Activated T-helper 9 cell treated with anti-CD3 and anti-CD28 coated beads, Interleukin-2, amount 50 U/mL, for 16 hours (primary cell): ENCODE data around the gene IL17RA.

Experiments
- DNase-seq: peaks from one replicate; pipeline ENCODE4 v3.0.0-alpha.2; 2020; ENCODE audit warnings: low read depth

Gene IL17RA

GRCh38 chr22:17083255-17083654 lies 1.5 kb upstream of the IL17RA start:
- no peak for DNase-seq

GRCh38 chr22:17083811-17084441 lies 874 bp upstream of the IL17RA start:
- DNase-seq = no peak

- DNase-seq = peak; percentile 27
Measured at GRCh38 chr22:17085277-17086181, 729 bp downstream of the IL17RA start.

- DNase-seq = no peak
Measured at GRCh38 chr22:17086296-17086695, 1.5 kb downstream of the IL17RA start.

GRCh38 chr22:17086788-17087497 lies 2.1 kb downstream of the IL17RA start:
- no peak for DNase-seq

DNA sequence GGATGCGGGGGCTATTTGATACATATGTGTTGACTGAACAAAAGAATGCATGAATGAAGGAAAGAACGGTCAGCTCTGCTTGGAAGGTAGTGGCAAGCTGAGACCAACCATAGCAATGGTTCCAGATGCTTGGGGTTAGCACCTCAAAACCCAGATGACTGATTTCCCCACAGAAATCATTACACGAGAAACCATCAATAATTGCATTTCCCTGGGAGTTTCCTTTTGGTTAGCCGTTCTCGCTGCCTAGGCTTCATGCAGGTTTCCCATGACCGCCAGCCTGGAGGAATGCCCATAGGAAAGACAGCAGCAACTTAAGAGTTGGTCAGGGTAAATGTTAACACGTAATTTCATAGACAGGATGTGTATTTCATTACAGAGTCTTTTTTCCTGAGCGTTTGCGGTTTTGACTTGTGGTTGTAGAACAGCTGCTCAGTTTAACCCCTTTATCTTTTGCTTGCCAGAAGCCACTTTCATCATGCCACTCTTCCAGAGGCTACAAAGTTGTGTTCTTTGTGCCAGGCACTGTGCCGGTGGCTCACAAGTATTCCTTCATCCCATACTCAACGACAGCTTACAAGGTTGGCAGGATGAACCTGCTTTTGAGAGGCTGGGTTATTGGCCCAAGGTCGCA lies 2.8 kb downstream of the IL17RA start:
- no peak for DNase-seq

- no peak for DNase-seq
Measured at GRCh38 chr22:17090550-17090949, 5.8 kb downstream of the IL17RA start.

DNA sequence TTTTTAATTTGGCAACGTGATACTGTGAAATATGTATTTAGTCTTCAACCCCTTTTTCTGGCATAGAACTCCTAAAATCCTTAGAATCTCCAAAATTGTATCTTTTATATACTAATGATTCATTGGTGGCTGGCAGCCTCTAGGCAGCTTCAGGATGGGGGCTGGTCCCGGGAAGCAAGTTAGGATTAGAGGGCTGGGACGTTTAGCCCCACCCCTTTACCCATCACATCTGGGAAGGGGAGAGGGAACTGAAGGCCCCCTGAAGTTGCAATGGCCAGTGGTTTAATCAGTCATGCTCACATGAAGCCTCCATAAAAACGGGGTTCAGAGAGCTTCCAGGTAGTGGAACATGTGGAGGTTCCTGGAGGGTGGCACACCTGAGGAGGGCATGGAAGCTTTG lies 7.1 kb downstream of the IL17RA start:
- DNase-seq = no peak

DNA sequence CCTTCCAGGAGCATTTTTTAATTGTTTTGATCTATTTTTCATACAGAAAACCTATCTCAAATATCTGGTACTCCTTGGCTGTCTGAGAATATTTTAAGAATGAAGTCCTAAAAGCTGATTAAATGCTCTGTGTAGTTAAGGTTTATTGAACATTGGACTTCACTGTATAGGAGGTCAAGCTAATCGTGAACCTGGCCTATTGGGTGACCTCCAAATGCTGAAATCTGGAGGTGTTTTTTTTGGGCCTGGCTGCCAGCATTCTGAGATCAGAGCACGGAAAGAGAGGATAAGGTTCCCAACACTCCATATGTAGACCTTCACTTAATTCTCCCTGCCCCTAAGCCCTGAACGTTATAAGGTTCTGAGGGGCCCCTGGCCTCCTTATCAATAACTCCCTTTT lies 8.3 kb downstream of the IL17RA start:
- DNase-seq = no peak

DNA sequence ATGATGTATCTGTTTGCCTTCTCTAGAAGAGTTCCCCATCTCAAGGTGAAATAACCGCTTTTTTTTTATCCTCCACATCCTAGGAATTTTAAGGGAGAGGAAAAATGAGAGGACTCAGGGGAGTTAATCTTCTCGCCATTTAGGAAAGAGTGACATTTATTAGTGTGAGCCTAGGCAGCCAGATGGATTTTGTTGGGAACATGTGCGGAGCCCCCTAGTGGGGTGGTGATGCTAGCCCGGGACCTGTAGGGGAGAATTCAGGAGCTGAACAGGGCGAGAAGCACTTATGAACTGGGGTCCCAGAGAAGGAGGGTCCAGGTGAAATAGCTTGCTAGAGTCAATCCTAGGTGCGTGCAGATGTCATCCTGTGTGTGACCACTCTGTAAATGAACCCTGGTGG lies 10.7 kb downstream of the IL17RA start:
- no peak for DNase-seq

GRCh38 chr22:17096071-17096470 lies 11.3 kb downstream of the IL17RA start:
- DNase-seq = no peak

DNA sequence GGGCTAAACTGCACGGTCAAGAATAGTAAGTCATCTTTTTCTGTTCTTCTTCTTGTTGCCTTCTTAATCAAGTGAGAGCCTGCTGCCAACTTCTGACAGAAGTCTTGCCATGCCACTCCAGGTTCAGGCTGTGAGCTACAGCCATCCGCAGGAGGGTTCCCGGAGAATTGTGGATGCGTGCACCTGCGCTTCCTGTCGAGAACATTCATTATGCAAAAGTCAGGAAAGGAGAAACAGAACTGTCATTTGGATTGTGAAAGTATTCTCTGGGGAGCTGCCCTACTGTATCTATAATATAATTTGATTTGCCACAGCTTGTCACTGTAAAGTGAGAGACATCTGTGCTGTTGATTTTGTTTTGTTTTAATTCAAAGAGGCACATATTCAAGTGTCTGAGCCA lies 12.3 kb downstream of the IL17RA start:
- no peak for DNase-seq

- no peak for DNase-seq
Measured at GRCh38 chr22:17097701-17098100, 12.9 kb downstream of the IL17RA start.

DNA sequence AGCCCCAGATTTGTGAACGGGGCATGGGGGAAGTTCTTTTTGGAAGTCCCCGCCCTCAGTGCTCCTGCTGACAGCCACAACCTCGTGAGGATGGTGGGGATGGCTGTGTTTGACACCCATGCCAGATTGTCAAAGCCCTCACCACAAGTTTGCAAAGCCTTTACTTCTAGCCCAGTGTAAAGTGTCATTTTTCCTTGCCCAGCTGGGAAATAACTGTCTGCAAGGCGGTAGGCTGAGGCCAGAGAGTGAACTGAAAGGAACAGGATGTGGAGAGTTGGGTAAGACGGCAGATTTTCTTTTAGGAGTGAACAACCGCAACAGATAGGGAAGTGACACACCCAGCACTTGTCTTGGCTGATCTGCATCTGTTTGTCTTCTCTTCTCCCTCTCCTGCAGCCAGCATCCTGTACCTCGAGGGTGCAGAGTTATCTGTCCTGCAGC lies 13.6 kb downstream of the IL17RA start:
- no peak for DNase-seq

- DNase-seq = no peak
Measured at GRCh38 chr22:17100621-17101020, 15.8 kb downstream of the IL17RA start.

DNA sequence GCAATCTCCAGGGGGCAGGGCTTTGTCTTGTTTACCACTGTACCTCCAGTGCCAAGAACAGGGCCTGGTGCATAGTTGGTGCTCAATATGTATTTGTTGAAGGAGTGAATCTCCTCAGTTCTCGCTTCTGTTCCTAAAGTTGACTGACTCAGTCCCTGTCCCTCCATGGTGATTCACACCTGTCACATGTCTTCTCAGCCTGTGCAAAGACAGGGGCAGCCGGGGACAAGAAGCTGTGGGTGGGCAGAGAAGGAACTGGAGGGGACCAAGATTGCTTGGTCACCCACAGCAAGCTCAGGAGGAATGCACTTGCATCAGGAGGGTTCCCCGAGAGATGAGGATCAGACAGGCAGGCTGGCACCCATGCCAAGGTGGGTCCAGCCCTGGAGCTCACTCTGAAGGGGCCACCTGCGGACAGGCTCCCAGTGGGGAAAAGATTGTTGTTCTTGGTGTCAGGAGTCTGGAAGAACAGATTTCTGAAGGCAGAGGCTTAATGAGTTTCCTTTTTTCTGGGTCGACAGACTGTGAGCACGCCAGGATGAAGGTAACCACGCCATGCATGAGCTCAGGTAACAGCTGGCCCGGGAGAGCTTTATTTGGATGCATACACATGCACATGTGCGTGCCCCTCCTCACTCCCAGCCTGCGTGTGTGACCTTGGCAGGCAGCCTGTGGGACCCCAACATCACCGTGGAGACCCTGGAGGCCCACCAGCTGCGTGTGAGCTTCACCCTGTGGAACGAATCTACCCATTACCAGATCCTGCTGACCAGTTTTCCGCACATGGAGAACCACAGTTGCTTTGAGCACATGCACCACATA lies 16.9 kb downstream of the IL17RA start:
- DNase-seq = no peak

GRCh38 chr22:17102297-17102667 lies 17.5 kb downstream of the IL17RA start:
- DNase-seq = no peak

DNA sequence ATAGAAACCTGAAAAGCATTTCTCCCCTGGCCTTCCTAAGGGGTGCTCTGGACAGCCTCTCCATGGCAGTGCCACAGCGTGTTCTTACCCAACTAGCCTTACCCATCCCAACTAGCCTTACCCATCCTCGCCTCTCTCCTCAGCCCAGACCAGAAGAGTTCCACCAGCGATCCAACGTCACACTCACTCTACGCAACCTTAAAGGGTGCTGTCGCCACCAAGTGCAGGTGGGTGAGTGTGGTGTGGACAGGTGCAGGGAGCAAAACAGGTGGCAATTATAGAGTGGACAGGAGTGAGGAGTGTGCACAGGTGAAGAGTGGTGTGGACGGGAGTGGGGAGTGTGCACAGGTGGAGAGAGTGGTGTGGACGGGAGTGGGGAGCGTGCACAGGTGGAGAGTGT lies 18.6 kb downstream of the IL17RA start:
- no peak for DNase-seq

DNA sequence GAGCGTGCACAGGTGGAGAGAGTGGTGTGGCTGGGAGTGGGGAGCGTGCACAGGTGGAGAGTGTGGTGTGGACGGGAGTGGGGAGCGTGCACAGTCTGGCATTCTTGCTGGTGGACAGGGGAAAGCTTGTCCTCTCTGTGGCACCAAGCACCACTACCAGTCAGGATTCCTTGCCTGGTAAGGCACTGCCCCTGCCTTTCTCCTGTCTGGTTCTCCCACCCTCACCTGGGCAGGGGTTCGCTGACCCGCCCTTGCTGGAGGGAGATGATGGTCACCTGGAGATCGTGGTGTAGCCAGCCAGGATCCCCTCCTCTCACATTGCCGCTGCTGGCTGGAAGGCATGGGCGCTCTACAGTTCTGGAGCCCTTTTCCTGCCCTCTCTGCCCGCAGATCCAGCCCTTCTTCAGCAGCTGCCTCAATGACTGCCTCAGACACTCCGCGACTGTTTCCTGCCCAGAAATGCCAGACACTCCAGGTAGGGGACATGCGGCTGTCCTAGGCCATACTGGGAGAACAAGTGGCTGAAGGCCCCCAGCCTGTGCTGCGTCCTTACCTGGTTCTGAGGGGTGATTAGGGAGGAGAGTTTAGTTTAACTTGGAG lies 19.6 kb downstream of the IL17RA start:
- no peak for DNase-seq

DNA sequence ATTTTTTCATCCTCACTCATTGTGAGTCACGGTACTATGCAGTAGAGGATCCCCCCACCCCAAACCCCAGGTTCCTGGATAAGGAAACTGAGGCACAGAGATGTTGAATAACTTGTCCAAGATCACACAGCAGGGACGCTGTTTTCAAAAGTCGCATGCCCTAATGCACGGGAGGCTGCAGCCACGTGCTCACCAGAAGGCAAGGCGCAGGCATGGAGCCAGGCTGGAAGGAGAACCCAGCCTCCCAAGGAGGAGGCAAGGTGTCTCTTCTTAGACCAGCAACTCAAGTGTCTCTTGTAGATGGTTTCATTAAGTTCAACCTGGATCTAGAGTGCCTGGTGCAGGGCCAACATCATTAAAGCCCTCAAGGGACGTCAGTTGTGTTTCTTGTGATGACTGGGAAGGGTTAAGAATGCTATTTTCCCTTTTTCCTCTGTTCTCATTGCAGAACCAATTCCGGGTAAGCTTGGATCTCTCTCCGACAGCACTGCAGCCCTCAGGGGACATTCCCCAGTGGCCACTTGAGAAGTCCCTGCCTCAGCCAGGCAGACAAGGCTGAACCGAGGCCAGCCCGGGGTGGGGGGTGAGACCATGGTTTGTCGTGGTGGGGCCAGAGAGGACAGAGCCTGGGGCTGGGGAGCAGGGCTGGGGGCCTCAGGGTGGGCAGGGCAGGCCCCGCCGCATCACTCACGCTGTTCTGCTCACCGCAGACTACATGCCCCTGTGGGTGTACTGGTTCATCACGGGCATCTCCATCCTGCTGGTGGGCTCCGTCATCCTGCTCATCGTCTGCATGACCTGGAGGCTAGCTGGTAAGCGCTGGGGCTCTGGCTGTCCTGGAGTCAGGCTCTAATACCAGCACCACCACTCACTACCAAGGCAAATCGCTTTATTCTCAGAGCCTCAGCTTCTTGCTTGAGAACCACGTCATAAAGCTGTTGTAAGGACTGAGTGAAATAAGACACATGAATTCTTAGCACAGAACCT lies 20.6 kb downstream of the IL17RA start:
- no peak for DNase-seq
